Head of caudate nucleus (tissue), 42 donors: ENCODE measurements around the gene SNX3.
A peak's percentile ranks its signal among the peaks of the same experiment; 100 is the strongest.

Experiments
- DNase-seq, 42 donors: peaks; one replicate each; pipeline versions ENCODE4 v3.0.0 to v3.0.0-alpha.2; 2020 to 2021; ENCODE audit warnings: mixed read lengths in 7 of 42
- intact Hi-C: fragments of 100-400 bp; cut with DNase I; formaldehyde crosslinking; loops from one replicate; pipeline ENCODE4 v1.15.0; 2022

SNX3 gene

GRCh38 chr6:108222064-108222463 is 38.8 kb downstream of the SNX3 start:
- no peak for DNase-seq
- intact Hi-C loops, result no loop called here

- DNase-seq, result no peak
- intact Hi-C loops, result no loop called here
Observed at GRCh38 chr6:108211671-108212070, 49.2 kb downstream of the SNX3 start.

- intact Hi-C loops, result no loop called here
- no peak for DNase-seq
Observed at GRCh38 chr6:108210556-108210955, 50.3 kb downstream of the SNX3 start.

- intact Hi-C loops, result no loop called here
- DNase-seq, result no peak
Observed at GRCh38 chr6:108209738-108210137, 51.1 kb downstream of the SNX3 start.

GRCh38 chr6:108207013-108207412 is 53.8 kb downstream of the SNX3 start:
- intact Hi-C loops, result no loop called here
- no peak for DNase-seq

GRCh38 chr6:108203189-108204112 is 57.4 kb downstream of the SNX3 start:
- peak in 2 of 42 donors; percentile 15 to 22 for DNase-seq
- intact Hi-C loops, result no loop called here

GRCh38 chr6:108200631-108201030 is 60.2 kb downstream of the SNX3 start:
- DNase-seq, result no peak
- intact Hi-C loops, result no loop called here

- no peak for DNase-seq
- intact Hi-C loops, result no loop called here
Observed at GRCh38 chr6:108200186-108200585, 60.7 kb downstream of the SNX3 start.

- no peak for DNase-seq
- intact Hi-C loops, result no loop called here
Observed at GRCh38 chr6:108198761-108199498, 61.9 kb downstream of the SNX3 start.

GRCh38 chr6:108195209-108195608 is 65.6 kb downstream of the SNX3 start:
- no peak for DNase-seq
- intact Hi-C loops, result no loop called here

- peak in 1 of 42 donors; percentile 7 for DNase-seq
- intact Hi-C loops, result no loop called here
Observed at GRCh38 chr6:108194503-108194902, 66.3 kb downstream of the SNX3 start.

- no peak for DNase-seq
- intact Hi-C loops, result no loop called here
Observed at GRCh38 chr6:108193835-108194234, 67.0 kb downstream of the SNX3 start.

- DNase-seq, result peak in 1 of 42 donors; percentile 16
- intact Hi-C loops, result no loop called here
Observed at GRCh38 chr6:108193131-108193530, 67.7 kb downstream of the SNX3 start.

GRCh38 chr6:108187519-108187918 is 73.3 kb downstream of the SNX3 start:
- DNase-seq, result no peak
- intact Hi-C loops, result no loop called here

GRCh38 chr6:108186226-108186625 is 74.6 kb downstream of the SNX3 start:
- DNase-seq, result no peak
- intact Hi-C loops, result no loop called here

GRCh38 chr6:108180776-108181175 is 80.1 kb downstream of the SNX3 start:
- intact Hi-C loops, result no loop called here
- peak in 1 of 42 donors; percentile 13 for DNase-seq

GRCh38 chr6:108180266-108180665 is 80.6 kb downstream of the SNX3 start:
- DNase-seq, result no peak
- intact Hi-C loops, result no loop called here

GRCh38 chr6:108179741-108180140 is 81.1 kb downstream of the SNX3 start:
- no peak for DNase-seq
- intact Hi-C loops, result no loop called here

- intact Hi-C loops, result no loop called here
- no peak for DNase-seq
Observed at GRCh38 chr6:108176281-108177089, 84.4 kb downstream of the SNX3 start.
